Right lobe of liver (tissue), 6 donors: ENCODE results near the gene CLEC2D. TPM values are rescaled to one million over a fixed set of nuclear protein-coding genes. Genes with fewer than 3 reads are reported as not detected.

ENCODE experiments used
- ATAC-seq, 4 donors: fragments of 200-7000 bp; cut with Tn5 transposase; one replicate each; pipeline ENCODE4 v1.9.1; 2020; ENCODE audit warnings: mild to moderate bottlenecking in 4 of 4, moderate library complexity in 4 of 4
- DNase-seq, 3 donors: peaks; one replicate each; pipeline ENCODE4 v3.0.0-alpha.2; 2020
- H3K27ac ChIP-seq, 3 donors: fragments of 200-600 bp; one replicate each; pipeline ENCODE4 v1.8.0; 2022
- H3K27me3 ChIP-seq, 2 donors: fragments of 200-600 bp; one replicate each; pipeline ENCODE4 v1.8.0; 2022
- H3K36me3 ChIP-seq, 4 donors: fragments of 200-600 bp; sonication (generic) in 1 of 4; one replicate each; pipeline versions ENCODE4 v1.5.1 to v1.8.0; 2017 to 2022; ENCODE audit warnings: control low read depth in 1 of 4
- H3K4me1 ChIP-seq, 4 donors: fragments of 200-600 bp; sonication (generic) in 1 of 4; one replicate each; pipeline versions ENCODE4 v1.5.1 to v1.8.0; 2017 to 2022; ENCODE audit warnings: control low read depth in 1 of 4
- H3K4me3 ChIP-seq, 3 donors: fragments of 200-600 bp; one replicate each; pipeline ENCODE4 v1.8.0; 2022
- H3K9me3 ChIP-seq, 4 donors: fragments of 200-600 bp; sonication (generic) in 1 of 4; one replicate each; pipeline versions ENCODE4 v1.5.1 to v1.8.0; 2017 to 2022; ENCODE audit warnings: control low read depth in 1 of 4
- POLR2A ChIP-seq: fragments of 450-650 bp; IDR thresholded peaks from one replicate; pipeline ENCODE4 v1.6.1; 2017; ENCODE audit warnings: antibody characterized with exemption, mild to moderate bottlenecking
- WGBS: methylation state at CpG from one replicate; pipeline ENCODE4 v1.1.6; 2018; ENCODE audit warnings: low coverage, low lambda C conversion rate; ENCODE audit not compliant: insufficient coverage; ENCODE audit errors: missing lambda C conversion rate; 5-methylcytosine and 5-hydroxymethylcytosine counted together
- intact Hi-C, 2 donors: fragments of 100-400 bp; cut with DNase I; formaldehyde crosslinking; loops; one replicate each; pipeline versions ENCODE4 v1.11.2 to v1.14.1; 2022
- total RNA-seq, 6 experiments: library from RNA; depleted of rRNA in 2 of 6; stranded (reverse); fragments of >200 nt in 2 of 6; fragmentation: NEBNext Ultra II Directional in 3 of 6; extraction: Animal tissue kit (Norgen Biotek cat#: 25700) in 3 of 6; gene quantifications; one replicate each; pipeline versions ENCODE4 v1.1.0 to v1.2.4, GENCODE V29; 2016 to 2023
- TF ChIP-seq, protein P1 (sequence below), 4 donors: fragments of 200-600 bp in 3 of 4; fragments of 450-650 bp in 1 of 4; IDR thresholded peaks; one replicate each; pipeline versions ENCODE4 v1.5.1 to v1.8.0; 2016 to 2022; ENCODE audit warnings: antibody characterized with exemption in 4 of 4, mild to moderate bottlenecking in 2 of 4
- donor health status: DM: no; HTN: yes; CAD: no.
- donor health status: DM: no; HTN: no; CAD: no.
- donor health status: DM: no; HTN: no; CAD: no.
- donor health status: DM: no; HTN: yes; CAD: no.
- donor health status: DM: no; HTN: yes; CAD: no.

CLEC2D gene
- total RNA-seq, 6 experiments from 2014 or later, result 0.62 to 4.4 (median 1.6) TPM

DNA sequence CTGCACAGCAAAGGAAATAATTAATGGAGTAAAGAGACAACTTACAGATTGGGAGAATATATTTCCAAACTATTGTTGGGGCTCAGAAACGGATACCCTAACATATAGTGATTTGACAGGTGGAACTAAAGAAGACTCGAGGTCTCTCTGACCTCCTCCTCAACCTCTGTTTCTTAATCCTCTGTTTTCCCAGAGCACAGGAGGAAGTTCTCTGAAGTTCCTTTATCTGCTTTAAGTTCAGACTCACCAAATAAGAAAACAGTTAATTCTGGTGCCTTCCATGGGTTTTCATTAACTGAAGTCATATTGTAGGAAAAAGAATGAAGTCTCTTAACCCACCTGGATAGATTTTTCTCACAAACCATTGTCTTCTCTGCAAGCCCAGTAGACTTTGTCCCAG lies 29.2 kb downstream of the CLEC2D start:
- H3K4me1 ChIP-seq, result no peaks in the 10 kb centered on the region
- H3K9me3 ChIP-seq, result no peaks in the 10 kb centered on the region
- H3K36me3 ChIP-seq, result no peaks in the 10 kb centered on the region
- ATAC-seq (peak in 2 of 4 donors; percentile 21 to 27), DNase-seq (no peak)
- TF ChIP-seq, protein P1, sequence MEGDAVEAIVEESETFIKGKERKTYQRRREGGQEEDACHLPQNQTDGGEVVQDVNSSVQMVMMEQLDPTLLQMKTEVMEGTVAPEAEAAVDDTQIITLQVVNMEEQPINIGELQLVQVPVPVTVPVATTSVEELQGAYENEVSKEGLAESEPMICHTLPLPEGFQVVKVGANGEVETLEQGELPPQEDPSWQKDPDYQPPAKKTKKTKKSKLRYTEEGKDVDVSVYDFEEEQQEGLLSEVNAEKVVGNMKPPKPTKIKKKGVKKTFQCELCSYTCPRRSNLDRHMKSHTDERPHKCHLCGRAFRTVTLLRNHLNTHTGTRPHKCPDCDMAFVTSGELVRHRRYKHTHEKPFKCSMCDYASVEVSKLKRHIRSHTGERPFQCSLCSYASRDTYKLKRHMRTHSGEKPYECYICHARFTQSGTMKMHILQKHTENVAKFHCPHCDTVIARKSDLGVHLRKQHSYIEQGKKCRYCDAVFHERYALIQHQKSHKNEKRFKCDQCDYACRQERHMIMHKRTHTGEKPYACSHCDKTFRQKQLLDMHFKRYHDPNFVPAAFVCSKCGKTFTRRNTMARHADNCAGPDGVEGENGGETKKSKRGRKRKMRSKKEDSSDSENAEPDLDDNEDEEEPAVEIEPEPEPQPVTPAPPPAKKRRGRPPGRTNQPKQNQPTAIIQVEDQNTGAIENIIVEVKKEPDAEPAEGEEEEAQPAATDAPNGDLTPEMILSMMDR (IDR thresholded peaks at IDR 0.05), result no peak
- no peak for TF ChIP-seq POLR2A
- H3K27me3 ChIP-seq, result no peaks in the 10 kb centered on the region
- no peak overlapping the region for H3K27ac ChIP-seq
- no peak overlapping the region for H3K4me3 ChIP-seq
- 45% methylated on average over 2 of the region's 2 CpGs for WGBS
- intact Hi-C loops, result no loop called here

DNA sequence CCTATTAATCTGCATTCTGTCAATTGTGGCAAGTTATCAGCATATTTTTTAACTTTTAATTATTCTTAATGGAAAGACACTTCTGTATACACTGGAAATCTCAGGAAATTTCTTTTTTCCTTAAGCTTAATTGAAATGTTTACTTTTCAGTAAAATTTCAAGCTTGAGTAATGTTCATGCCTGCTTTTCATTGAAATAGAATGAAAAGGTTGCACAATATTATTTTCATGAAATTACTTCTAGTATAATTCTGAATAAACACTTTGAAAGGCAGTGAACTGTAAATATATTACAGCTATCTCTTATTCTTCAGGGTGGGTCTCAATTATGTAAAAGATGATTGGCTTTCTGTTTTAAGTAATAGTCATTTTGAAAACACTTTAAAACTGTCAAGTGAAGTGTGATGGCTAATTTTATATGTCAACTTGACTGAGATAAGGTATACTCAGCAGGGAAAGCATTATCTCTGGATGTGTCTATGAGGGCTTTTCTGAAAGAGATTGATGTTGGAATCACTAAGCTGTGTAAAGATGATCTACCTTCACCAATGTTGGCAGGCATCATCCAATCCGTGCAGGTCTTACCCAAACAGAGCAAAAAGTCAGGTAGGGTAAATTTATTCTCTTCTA lies 29.9 kb downstream of the CLEC2D start:
- Histone ChIP-seq H3K27ac (no peak overlapping the region), H3K4me1 (no peaks in the 10 kb centered on the region), H3K36me3 (no peaks in the 10 kb centered on the region), H3K9me3 (no peaks in the 10 kb centered on the region), H3K27me3 (no peaks in the 10 kb centered on the region), H3K4me3 (no peak overlapping the region)
- TF ChIP-seq, protein P1 (IDR thresholded peaks at IDR 0.05), result no peak
- TF ChIP-seq POLR2A, result no peak
- DNase-seq (no peak), ATAC-seq (no peak)
- WGBS, result 82% methylated on average over 1 of the region's 1 CpG
- intact Hi-C loops, result no loop called here

DNA sequence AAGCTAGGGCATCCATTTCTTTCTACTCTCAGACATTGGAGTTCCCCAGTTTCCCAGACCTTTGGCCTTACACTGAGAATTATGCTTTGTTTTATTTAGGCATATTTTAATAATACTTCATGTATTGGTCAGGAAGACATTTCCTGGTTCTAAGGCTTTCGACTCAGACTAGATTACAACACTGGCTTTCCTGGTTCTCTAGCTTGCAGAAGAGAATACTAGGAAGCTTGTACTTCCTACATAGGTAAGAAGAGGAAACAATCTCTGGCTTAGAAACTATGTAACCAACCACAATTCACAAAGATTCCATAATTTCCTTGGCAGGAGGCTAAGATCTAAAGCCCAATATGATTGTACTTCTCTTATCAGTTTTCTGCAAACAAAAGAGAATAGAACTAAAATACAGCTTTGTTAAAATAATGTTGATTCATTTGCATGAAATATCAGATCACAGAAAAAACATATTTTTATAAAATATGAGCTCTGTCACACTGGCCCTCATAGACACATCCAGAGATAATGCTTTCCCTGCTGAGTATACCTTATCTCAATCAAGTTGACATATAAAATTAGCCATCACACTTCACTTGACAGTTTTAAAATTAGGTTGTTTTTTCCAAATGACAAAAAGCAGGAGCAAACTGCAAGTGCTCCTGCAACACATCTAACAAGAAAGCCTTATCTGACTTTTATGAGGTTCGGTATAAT lies 30.5 kb downstream of the CLEC2D start:
- intact Hi-C loops, result no loop called here
- H3K36me3 ChIP-seq, result no peaks in the 10 kb centered on the region
- ATAC-seq (peak; percentile 31 to 83 (median 50)), DNase-seq (no peak)
- H3K27me3 ChIP-seq, result no peaks in the 10 kb centered on the region
- H3K27ac ChIP-seq, result no peak overlapping the region
- no peak for TF ChIP-seq POLR2A
- TF ChIP-seq, protein P1 (IDR thresholded peaks at IDR 0.05), result no peak
- H3K4me1 ChIP-seq, result no peaks in the 10 kb centered on the region
- H3K9me3 ChIP-seq, result no peaks in the 10 kb centered on the region
- WGBS, result 42% methylated on average over 2 of the region's 2 CpGs
- H3K4me3 ChIP-seq, result no peak overlapping the region

DNA sequence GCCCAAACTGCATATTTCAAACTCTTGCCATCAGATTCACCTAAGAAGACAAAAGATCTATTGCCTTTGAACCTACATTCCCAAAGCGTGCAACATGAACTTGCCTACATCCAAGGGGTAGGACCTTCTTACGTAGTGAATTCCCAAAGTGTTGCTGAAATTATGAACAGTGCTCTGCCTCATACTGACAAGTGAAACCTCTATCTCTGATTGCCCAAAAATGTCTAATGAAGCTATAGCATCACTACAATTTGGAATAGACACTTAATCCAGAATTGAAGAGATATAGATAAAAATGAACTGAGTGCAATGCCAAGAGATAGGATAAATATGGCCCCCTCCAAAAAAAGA lies 31.1 kb downstream of the CLEC2D start:
- no peaks in the 10 kb centered on the region for H3K27me3 ChIP-seq
- H3K9me3 ChIP-seq, result no peaks in the 10 kb centered on the region
- no peak for DNase-seq
- 75% methylated on average over 2 of the region's 2 CpGs for WGBS
- no peaks in the 10 kb centered on the region for H3K36me3 ChIP-seq
- TF ChIP-seq, protein P1 (IDR thresholded peaks at IDR 0.05), result no peak
- TF ChIP-seq POLR2A, result no peak
- intact Hi-C loops, result no loop called here
- no peak overlapping the region for H3K27ac ChIP-seq
- H3K4me1 ChIP-seq, result no peaks in the 10 kb centered on the region
- no peak for ATAC-seq
- H3K4me3 ChIP-seq, result no peak overlapping the region
